Hepatocyte (in vitro differentiated cells): ENCODE measurements around the gene ARID4B. TPM values are rescaled to one million over a fixed set of nuclear protein-coding genes. Genes with fewer than 3 reads are reported as not detected.

Source experiments
- DNase-seq: peaks from one replicate; pipeline ENCODE4 v3.0.0-alpha.2; 2016; ENCODE audit warnings: low spot score
- H2AFZ ChIP-seq: fragments of 200-600 bp; sonication (generic); 2 replicates; pipeline ENCODE4 v1.6.0; 2016; ENCODE audit warnings: antibody characterized with exemption, mild to moderate bottlenecking
- H3K27ac ChIP-seq: fragments of 200-600 bp; sonication (generic); 2 replicates; pipeline ENCODE4 v1.5.1; 2016; ENCODE audit warnings: mild to moderate bottlenecking
- H3K27me3 ChIP-seq: fragments of 200-600 bp; sonication (generic); 2 replicates; pipeline ENCODE4 v1.6.1; 2016
- H3K36me3 ChIP-seq: fragments of 200-600 bp; sonication (generic); replicated peaks from 2 replicates; pipeline ENCODE4 v1.5.1; 2016; ENCODE audit warnings: low read depth; ENCODE audit not compliant: insufficient read depth
- H3K4me1 ChIP-seq: fragments of 200-600 bp; sonication (generic); 2 replicates; pipeline ENCODE4 v1.5.1; 2016; ENCODE audit warnings: mild to moderate bottlenecking, moderate library complexity; ENCODE audit not compliant: insufficient read depth
- H3K4me2 ChIP-seq: fragments of 200-600 bp; sonication (generic); 2 replicates; pipeline ENCODE4 v1.6.0; 2016
- H3K4me3 ChIP-seq: fragments of 200-600 bp; sonication (generic); 2 replicates; pipeline ENCODE4 v1.5.1; 2016; ENCODE audit warnings: mild to moderate bottlenecking
- H3K79me2 ChIP-seq: fragments of 200-600 bp; sonication (generic); 2 replicates; pipeline ENCODE4 v1.6.0; 2017; ENCODE audit warnings: mild to moderate bottlenecking
- H3K9me2 ChIP-seq: fragments of 200-600 bp; sonication (generic); replicated peaks from 2 replicates; pipeline ENCODE4 v1.6.0; 2017; ENCODE audit warnings: mild to moderate bottlenecking; ENCODE audit not compliant: insufficient read depth
- H3K9me3 ChIP-seq: fragments of 200-600 bp; sonication (generic); 2 replicates; pipeline ENCODE4 v1.5.1; 2016; ENCODE audit warnings: low read depth, mild to moderate bottlenecking
- H4K20me1 ChIP-seq: fragments of 200-600 bp; sonication (generic); 2 replicates; pipeline ENCODE4 v1.6.0; 2016; ENCODE audit warnings: mild to moderate bottlenecking; ENCODE audit not compliant: insufficient read depth, poor library complexity, severe bottlenecking
- EZH2 ChIP-seq: fragments of 200-600 bp; sonication (generic); IDR thresholded peaks from 2 replicates; pipeline ENCODE4 v1.6.1; 2016; ENCODE audit warnings: antibody characterized with exemption, mild to moderate bottlenecking, borderline replicate concordance
- EZH2phosphoT487 ChIP-seq: fragments of 200-600 bp; sonication (generic); IDR thresholded peaks from one replicate; pipeline ENCODE4 v1.6.1; 2018; ENCODE audit warnings: antibody characterized with exemption, mild to moderate bottlenecking, low read depth, moderate library complexity; ENCODE audit not compliant: unreplicated experiment, severe bottlenecking
- WGBS: methylation state at CpG from one replicate; pipeline ENCODE4 v1.1.6; 2016; ENCODE audit warnings: low lambda C conversion rate; ENCODE audit errors: missing lambda C conversion rate; 5-methylcytosine and 5-hydroxymethylcytosine counted together
- microRNA-seq: library from miRNA; unstranded; fragments of <30 nt; microRNA quantifications from one replicate; pipeline ENCODE4, GENCODE V29; 2017
- polyA plus RNA-seq: library from polyadenylated mRNA; unstranded; fragments of >200 nt; fragmentation: Nextera tagmentation; extraction: Ambion mirVana; gene quantifications from 2 replicates; pipeline ENCODE4 v1.2.1, GENCODE V29; 2016
- small RNA-seq: library from RNA; depleted of rRNA; stranded (forward); fragments of <200 nt; gene quantifications from one replicate; pipeline ENCODE3, GENCODE V24; 2014
- total RNA-seq: library from RNA; depleted of rRNA; stranded (reverse); fragments of >200 nt; gene quantifications from 2 replicates; pipeline ENCODE4 v1.2.3, GENCODE V29; 2014
- TF ChIP-seq, protein P1 (sequence below): fragments of 200-600 bp; sonication (generic); IDR thresholded peaks from 2 replicates; pipeline ENCODE4 v1.5.1; 2016; ENCODE audit warnings: antibody characterized with exemption, mild to moderate bottlenecking; ENCODE audit not compliant: poor library complexity

The ARID4B gene
- total and polyA plus RNA-seq, 2 experiments from 2014 or later: 29.4 to 35.0 TPM

GRCh38 chr1:235124111-235124510 lies 203.9 kb downstream of the ARID4B start:
- TF ChIP-seq, protein P1, sequence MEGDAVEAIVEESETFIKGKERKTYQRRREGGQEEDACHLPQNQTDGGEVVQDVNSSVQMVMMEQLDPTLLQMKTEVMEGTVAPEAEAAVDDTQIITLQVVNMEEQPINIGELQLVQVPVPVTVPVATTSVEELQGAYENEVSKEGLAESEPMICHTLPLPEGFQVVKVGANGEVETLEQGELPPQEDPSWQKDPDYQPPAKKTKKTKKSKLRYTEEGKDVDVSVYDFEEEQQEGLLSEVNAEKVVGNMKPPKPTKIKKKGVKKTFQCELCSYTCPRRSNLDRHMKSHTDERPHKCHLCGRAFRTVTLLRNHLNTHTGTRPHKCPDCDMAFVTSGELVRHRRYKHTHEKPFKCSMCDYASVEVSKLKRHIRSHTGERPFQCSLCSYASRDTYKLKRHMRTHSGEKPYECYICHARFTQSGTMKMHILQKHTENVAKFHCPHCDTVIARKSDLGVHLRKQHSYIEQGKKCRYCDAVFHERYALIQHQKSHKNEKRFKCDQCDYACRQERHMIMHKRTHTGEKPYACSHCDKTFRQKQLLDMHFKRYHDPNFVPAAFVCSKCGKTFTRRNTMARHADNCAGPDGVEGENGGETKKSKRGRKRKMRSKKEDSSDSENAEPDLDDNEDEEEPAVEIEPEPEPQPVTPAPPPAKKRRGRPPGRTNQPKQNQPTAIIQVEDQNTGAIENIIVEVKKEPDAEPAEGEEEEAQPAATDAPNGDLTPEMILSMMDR: no peak
- TF ChIP-seq EZH2: no peak
- TF ChIP-seq EZH2phosphoT487: no peak
- Histone ChIP-seq H3K9me2 (no peaks in the 10 kb centered on the region), H3K36me3 (peaks cover 4% of the 10 kb centered on the region), H3K4me1 (peaks cover 9% of the 10 kb centered on the region), H3K4me2 (no peak overlapping the region), H3K27ac (no peak overlapping the region), H3K9me3 (no peaks in the 10 kb centered on the region), H4K20me1 (peaks cover 78% of the 10 kb centered on the region), H2AFZ (no peak overlapping the region), H3K27me3 (no peaks in the 10 kb centered on the region), H3K4me3 (no peak overlapping the region), H3K79me2 (peaks cover 94% of the 10 kb centered on the region)
- WGBS: 92% methylated on average over 9 of the region's 9 CpGs
- DNase-seq: no peak

- no peaks in the 10 kb centered on the region for H3K9me3 ChIP-seq
- no peaks in the 10 kb centered on the region for H3K9me2 ChIP-seq
- TF ChIP-seq, protein P1: no peak
- no peak for TF ChIP-seq EZH2
- no peak for TF ChIP-seq EZH2phosphoT487
- H3K4me1 ChIP-seq: peaks cover 9% of the 10 kb centered on the region
- no peaks in the 10 kb centered on the region for H3K27me3 ChIP-seq
- DNase-seq: no peak
- H3K4me2 ChIP-seq: no peak overlapping the region
- peaks cover 73% of the 10 kb centered on the region for H4K20me1 ChIP-seq
- no peak overlapping the region for H3K4me3 ChIP-seq
- peaks cover 4% of the 10 kb centered on the region for H3K36me3 ChIP-seq
- WGBS: 78% methylated on average over 1 of the region's 1 CpG
- H2AFZ ChIP-seq: no peak overlapping the region
- H3K27ac ChIP-seq: no peak overlapping the region
- H3K79me2 ChIP-seq: peaks cover 98% of the 10 kb centered on the region
These were observed 205.6 kb downstream of the ARID4B start for GRCh38 chr1:235122348-235122747.

Small RNA genes lying within 50 kb of the gene (microRNA-seq; reads per million reads assigned to microRNA genes)
- gene MIR4753: 2.2 reads per million

Small RNA genes lying within 50 kb of the gene (small RNA-seq; reads per million reads assigned to genes)
- not detected for gene AL391994.1
- gene MIR4753: not detected
- gene SNORA14B: 10.0 reads per million, percentile 95 among the genes with 10 or more reads in this experiment

Other genes with a start within 250 kb of the ARID4B start
- gene TOMM20, start 199.3 kb downstream of the ARID4B start, total RNA-seq: 96.4 and 99.6 TPM in 2 replicates
- 51.8 and 55.0 TPM in 2 replicates for gene TOMM20, start 199.3 kb downstream of the ARID4B start, polyA plus RNA-seq
- 75.4 and 80.8 TPM in 2 replicates for gene RBM34, start 166.9 kb downstream of the ARID4B start, total RNA-seq
- 54.4 and 65.7 TPM in 2 replicates for gene RBM34, start 166.9 kb downstream of the ARID4B start, polyA plus RNA-seq
- 32.6 and 40.6 TPM in 2 replicates for gene GGPS1, start 391 bp upstream of the ARID4B start, total RNA-seq
- gene GGPS1, start 391 bp upstream of the ARID4B start, polyA plus RNA-seq: 36.3 and 40.6 TPM in 2 replicates
- gene TBCE, start 39.2 kb upstream of the ARID4B start, total RNA-seq: 17.4 and 21.5 TPM in 2 replicates
- 42.4 and 43.9 TPM in 2 replicates for gene TBCE, start 39.2 kb upstream of the ARID4B start, polyA plus RNA-seq
- 23.3 and 24.2 TPM in 2 replicates for gene B3GALNT2, start 176.3 kb upstream of the ARID4B start, total RNA-seq
- gene B3GALNT2, start 176.3 kb upstream of the ARID4B start, polyA plus RNA-seq: 8.1 and 15.4 TPM in 2 replicates